K562 (cell line): ENCODE data around the gene ACSM6. TPM values are rescaled to one million over a fixed set of nuclear protein-coding genes. Genes with fewer than 3 reads are reported as not detected.

Experiments used
- ATAC-seq: fragments of 200-7000 bp; cut with Tn5 transposase; 3 replicates; pipeline ENCODE4 v1.9.1; 2020; ENCODE audit warnings: moderate library complexity
- BruUV-seq: library from RNA; stranded (reverse); fragments of 400-500 nt; replicated peaks from 2 replicates; lab custom pipeline; 2021; lab: Mats Ljungman, UMichigan
- CTCF ChIA-PET: fragments of 300-600 bp; formaldehyde crosslinking; extraction: SDS; loops from one replicate; lab custom pipeline; 2021; ENCODE audit warnings: low intra/inter-chr PET ratio; lab: Yijun Ruan, JAX
- POLR2A ChIA-PET: fragments of 300-600, 350-650 bp; sonication (Branson Sonifier 250); formaldehyde crosslinking; extraction: SDS; loops from one replicate; lab custom pipeline; 2021; ENCODE audit warnings: antibody characterized with exemption, inconsistent platforms; lab: Yijun Ruan, JAX
- DNase-seq, 4 experiments: peaks; one replicate each; pipeline versions ENCODE4 v3.0.0 to v3.0.0-alpha.2; 2011 to 2018; ENCODE audit warnings: low spot score in 3 of 4, mixed read lengths in 3 of 4; ENCODE audit errors: extremely low read depth in 1 of 4
- FAIRE-seq: peaks from 2 replicates; lab custom pipeline; 2011; peaks lifted over from hg19 to GRCh38; lab: Jason Lieb, UNC
- H2AFZ ChIP-seq: 2 replicates; pipeline ENCODE4 v1.6.0; 2011; ENCODE audit warnings: low read depth, low read length, control low read depth, inconsistent platforms
- H3K27ac ChIP-seq: fragments of 200-600 bp; 3 replicates; pipeline ENCODE4 v1.8.0; 2011; ENCODE audit warnings: low read depth, mild to moderate bottlenecking, control low read depth, inconsistent platforms, low read length, moderate library complexity, mixed read lengths; ENCODE audit errors: extremely low read depth
- H3K27me3 ChIP-seq, 2 experiments: fragments of 300-600 bp in 1 of 2; 2 replicates in 1 of 2; 3 replicates in 1 of 2; pipeline versions ENCODE4 v1.6.0 to v1.8.0; 2011; ENCODE audit warnings: inconsistent platforms in 2 of 2, low read length in 2 of 2, mild to moderate bottlenecking in 1 of 2, mixed read lengths in 1 of 2, moderate library complexity in 1 of 2; ENCODE audit not compliant: control insufficient read depth in 2 of 2, insufficient read depth in 2 of 2
- H3K36me3 ChIP-seq: fragments of 300-600 bp; 3 replicates; pipeline ENCODE4 v1.8.0; 2011; ENCODE audit warnings: mild to moderate bottlenecking, low read length, inconsistent platforms; ENCODE audit not compliant: control insufficient read depth, insufficient read depth
- H3K4me1 ChIP-seq, 2 experiments: fragments of 200-600 bp in 1 of 2; replicated peaks in 1 of 2; 2 replicates in 1 of 2; 3 replicates in 1 of 2; pipeline versions ENCODE4 v1.5.1 to v1.8.0; 2011; ENCODE audit warnings: inconsistent platforms in 2 of 2, low read length in 2 of 2, mild to moderate bottlenecking in 1 of 2, mixed read lengths in 1 of 2, moderate library complexity in 1 of 2; ENCODE audit not compliant: control insufficient read depth in 2 of 2, insufficient read depth in 2 of 2
- H3K4me2 ChIP-seq: 2 replicates; pipeline ENCODE4 v1.6.1; 2011; ENCODE audit warnings: low read length, control low read depth, inconsistent platforms, mixed read lengths; ENCODE audit not compliant: insufficient read depth
- H3K4me3 ChIP-seq: fragments of 200-600 bp; sonication (generic), shearing (Covaris generic); 2 replicates; pipeline ENCODE4 v1.5.1; 2016; ENCODE audit warnings: control low read depth, inconsistent platforms
- H3K79me2 ChIP-seq: fragments of 200-600 bp; 3 replicates; pipeline ENCODE4 v1.8.0; 2011; ENCODE audit warnings: low read length, inconsistent platforms; ENCODE audit not compliant: control insufficient read depth, insufficient read depth
- H3K9ac ChIP-seq, 2 experiments: 2 replicates each; pipeline versions ENCODE4 v1.6.0 to v1.6.1; 2011; ENCODE audit warnings: low read depth in 2 of 2, low read length in 2 of 2, control low read depth in 1 of 2, inconsistent platforms in 1 of 2, mild to moderate bottlenecking in 1 of 2, mixed read lengths in 1 of 2; ENCODE audit not compliant: insufficient read depth in 1 of 2
- H3K9me1 ChIP-seq: one replicate; pipeline ENCODE4 v1.6.0; 2011; ENCODE audit warnings: inconsistent platforms, mild to moderate bottlenecking, low read length, moderate library complexity; ENCODE audit not compliant: control insufficient read depth, insufficient read depth
- H3K9me3 ChIP-seq: replicated peaks from 2 replicates; pipeline ENCODE4 v1.5.1; 2011; ENCODE audit warnings: low read depth, low read length, inconsistent platforms; ENCODE audit not compliant: control insufficient read depth, insufficient read depth
- H4K20me1 ChIP-seq: replicated peaks from 2 replicates; pipeline ENCODE4 v1.6.1; 2011; ENCODE audit warnings: low read length, inconsistent platforms, mixed read lengths; ENCODE audit not compliant: control insufficient read depth, insufficient read depth
- CBFA2T2 ChIP-seq: fragments of 450-650 bp; conservative IDR thresholded peaks from 2 replicates; pipeline ENCODE4 v1.6.1; 2017; ENCODE audit warnings: mild to moderate bottlenecking
- CBFA2T3 ChIP-seq: fragments of 450-650 bp; IDR thresholded peaks from 2 replicates; pipeline ENCODE4 v1.6.1; 2017
- CBX8 ChIP-seq: fragments of 200-600 bp; sonication (generic); IDR thresholded peaks from 2 replicates; pipeline ENCODE4 v1.6.1; 2012; ENCODE audit warnings: borderline replicate concordance, mixed run types, low read depth, mild to moderate bottlenecking, moderate library complexity, mixed read lengths, low read length, control low read depth, inconsistent platforms; ENCODE audit not compliant: poor library complexity, severe bottlenecking; ENCODE audit errors: extremely low read depth
- FOXJ2 ChIP-seq: fragments of 200-800 bp; sonication (Bioruptor generic); IDR thresholded peaks from 2 replicates; pipeline ENCODE4 v1.6.1; 2016; ENCODE audit warnings: missing genetic modification characterization, missing compliant biosample characterization
- GTF2E2 ChIP-seq: fragments of 200-800 bp; sonication (Bioruptor generic); IDR thresholded peaks from 2 replicates; pipeline ENCODE4 v1.6.1; 2016; ENCODE audit warnings: missing genetic modification characterization, missing compliant biosample characterization
- HLTF ChIP-seq: fragments of 450-650 bp; IDR thresholded peaks from 2 replicates; pipeline ENCODE4 v1.6.1; 2016
- KLF10 ChIP-seq: fragments of 250-450 bp; sonication (Bioruptor Pico); IDR thresholded peaks from 2 replicates; pipeline ENCODE4 v1.6.1; 2021; ENCODE audit warnings: matching md5 sums
- LCOR ChIP-seq: sonication (generic); formaldehyde crosslinking; IDR thresholded peaks from 2 replicates; pipeline ENCODE4 v1.8.0; 2022; ENCODE audit warnings: mild to moderate bottlenecking, missing genetic modification reagents
- NR3C1 ChIP-seq: sonication (generic); formaldehyde crosslinking; IDR thresholded peaks from 2 replicates; pipeline ENCODE4 v1.8.1; 2022; ENCODE audit warnings: missing genetic modification reagents
- POLR2B ChIP-seq: fragments of 450-650 bp; IDR thresholded peaks from 2 replicates; pipeline ENCODE4 v1.6.1; 2018; ENCODE audit warnings: low read depth; ENCODE audit not compliant: partially characterized antibody
- RBM34 ChIP-seq: fragments of 200-400 bp; formaldehyde crosslinking; IDR thresholded peaks from 2 replicates; pipeline ENCODE4 v1.6.1; 2018; ENCODE audit warnings: low read length, borderline replicate concordance; ENCODE audit not compliant: insufficient read depth
- SIX5 ChIP-seq, 2 experiments: IDR thresholded peaks; 2 replicates each; pipeline ENCODE4 v1.6.1; 2011; ENCODE audit warnings: low read length in 2 of 2, borderline replicate concordance in 1 of 2, low read depth in 1 of 2, mild to moderate bottlenecking in 1 of 2, moderate library complexity in 1 of 2; ENCODE audit not compliant: insufficient read depth in 1 of 2
- SNRNP70 ChIP-seq: fragments of 200-400 bp; formaldehyde crosslinking; optimal IDR thresholded peaks from 2 replicates; pipeline ENCODE3; 2017; ENCODE audit warnings: low read depth, low read length
- TBL1XR1 ChIP-seq, 2 experiments: IDR thresholded peaks; 2 replicates each; pipeline ENCODE4 v1.6.1; 2012; ENCODE audit warnings: improper control_type of control experiment in 2 of 2, low read length in 2 of 2, mild to moderate bottlenecking in 1 of 2
- ZEB2 ChIP-seq: fragments of 450-650 bp; IDR thresholded peaks from 2 replicates; pipeline ENCODE4 v1.6.1; 2016
- ZFX ChIP-seq: sonication (generic); formaldehyde crosslinking; IDR thresholded peaks from 2 replicates; pipeline ENCODE4 v1.8.0; 2022; ENCODE audit warnings: mild to moderate bottlenecking, missing genetic modification reagents, moderate library complexity
- ZKSCAN8 ChIP-seq: fragments of 200-800 bp; sonication (Bioruptor generic); IDR thresholded peaks from 2 replicates; pipeline ENCODE4 v1.6.1; 2016; ENCODE audit warnings: missing genetic modification characterization, missing compliant biosample characterization
- WGBS: fragments of 100-300 bp; shearing (Covaris generic); methylation state at CpG from one replicate; pipeline ENCODE4 v1.1.6; 2016; ENCODE audit warnings: low coverage, mixed read lengths; ENCODE audit not compliant: insufficient coverage; ENCODE audit errors: missing lambda C conversion rate; 5-methylcytosine and 5-hydroxymethylcytosine counted together
- in situ Hi-C: fragments of 300-500 bp; cut with MboI; formaldehyde crosslinking; loops from 4 replicates; pipeline ENCODE4 v1.15.0; 2018; ENCODE audit warnings: inconsistent platforms, mixed read lengths
- intact Hi-C: fragments of 100-400 bp; cut with micrococcal nuclease; formaldehyde crosslinking; loops from 2 replicates; pipeline ENCODE4 v1.14.2; 2022
- polyA plus RNA-seq, 8 experiments: library from polyadenylated mRNA; depleted of rRNA in 4 of 8; stranded (reverse) in 5 of 8; unstranded in 3 of 8; fragments of >200 nt; fragmentation: Nextera tagmentation in 2 of 8; fragmentation: Illumina TruSeq in 1 of 8; extraction: Ambion mirVana in 2 of 8; extraction: Trizol in 1 of 8; gene quantifications; 2 replicates each; pipeline versions ENCODE4 v1.2.1 to v1.2.3, GENCODE V29; 2011 to 2014; ENCODE audit warnings: inconsistent platforms in 1 of 8, missing spikeins in 1 of 8
- total RNA-seq, 7 experiments: library from RNA; depleted of rRNA in 6 of 7; stranded (reverse); fragments of >200 nt in 6 of 7; fragmentation: Illumina TruSeq in 2 of 7; extraction: Trizol in 2 of 7; gene quantifications; 2 replicates each; pipeline versions ENCODE4 v1.2.1 to v1.2.3, GENCODE V29; 2011 to 2021; ENCODE audit warnings: low replicate concordance in 1 of 7
- TF ChIP-seq, protein P1 (sequence below): fragments of 450-650 bp; conservative IDR thresholded peaks from 2 replicates; pipeline ENCODE4 v1.6.1; 2016; ENCODE audit warnings: missing genetic modification characterization, low read depth, mild to moderate bottlenecking, control low read depth, missing compliant biosample characterization
- TF ChIP-seq, protein P2 (sequence below): sonication (generic); formaldehyde crosslinking; IDR thresholded peaks from 2 replicates; pipeline ENCODE4 v1.8.0; 2023; ENCODE audit warnings: mild to moderate bottlenecking, missing genetic modification reagents
- TF ChIP-seq, protein P3 (sequence below): fragments of 250-450 bp; sonication (Bioruptor Pico); IDR thresholded peaks from 2 replicates; pipeline ENCODE4 v1.5.1; 2021; ENCODE audit warnings: mild to moderate bottlenecking

Gene ACSM6
- total and polyA plus RNA-seq, 9 of the 15 experiments (the other 6 are each of a cell fraction or from before 2014, with no cell fraction given): not detected

DNA sequence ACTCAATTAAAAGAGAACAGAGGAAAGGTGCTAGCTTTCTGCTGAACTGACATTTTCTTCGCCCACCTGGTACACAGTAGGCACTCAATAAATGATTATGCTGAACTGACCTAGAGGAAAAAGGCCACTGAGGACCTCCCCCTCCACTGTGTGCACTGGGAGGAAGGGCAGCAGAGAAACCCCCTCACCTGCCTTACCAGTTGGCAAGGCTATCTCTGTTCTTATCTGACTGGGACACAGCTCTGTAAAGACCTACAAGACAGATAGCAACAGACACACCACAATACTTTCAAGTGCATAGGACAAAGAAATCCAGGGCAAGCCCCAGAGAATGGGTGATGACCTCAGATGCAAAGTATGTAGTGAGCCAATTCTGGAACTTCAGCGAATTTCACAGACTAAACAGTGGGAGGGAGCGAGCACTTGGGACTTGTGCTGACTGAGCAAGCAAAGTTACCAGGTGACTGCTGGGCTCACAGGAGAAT, 66.4 kb downstream of the ACSM6 start:
- intact Hi-C loops: no loop called here
- Histone ChIP-seq H2AFZ (no peak overlapping the region), H3K9me1 (no peaks in the 10 kb centered on the region), H3K27ac (peak overlapping the region; percentile 47; the same call in 2 of the 3 replicates), H3K36me3 (peaks cover 72% of the 10 kb centered on the region; the same call in 2 of the 3 replicates), H3K4me2 (no peak overlapping the region), H3K27me3 (no peaks in the 10 kb centered on the region), H3K79me2 (no peaks in the 10 kb centered on the region; the same call in 2 of the 3 replicates), H3K9ac (peak overlapping the region in 1 of 2 experiments; percentile 27; a peak in 1 of 4 replicates), H3K4me1 (peaks cover 5 to 8% of the 10 kb centered on the region in 2 experiments; a peak in 3 of 5 replicates), H4K20me1 (no peaks in the 10 kb centered on the region), H3K9me3 (no peaks in the 10 kb centered on the region), H3K4me3 (no peak overlapping the region)
- 17% methylated on average over 2 of the region's 3 CpGs for WGBS
- DNase-seq (peak in 2 of 4 experiments; percentile 17 to 42), FAIRE-seq (peak; percentile 32), ATAC-seq (peak; percentile 70)
- ChIA-PET POLR2A (interaction anchor here (0.6 kb wide), 1 partner anchor 38 kb away, joined by 3 read pairs; no protein-coding TSS in a partner anchor), CTCF (no interaction called here)
- in situ Hi-C loops: no loop called here
- no TSS peak for BruUV-seq
- TF ChIP-seq NR3C1 (CRISPR knock-in tag) (no peak), ZFX (CRISPR knock-in tag) (no peak), LCOR (CRISPR knock-in tag) (no peak), GTF2E2 (tag) (no peak), CBFA2T3 (peak; percentile 49), RBM34 (no peak), SIX5 (IDR thresholded peaks at IDR 0.05; ENCODE audit: borderline replicate concordance in 1 of 2, insufficient read depth in 1 of 2, low read depth in 1 of 2, low read length in 2 of 2) (no peak), FOXJ2 (tag) (no peak), ZEB2 (0 out of 2 replicates have a peak, but pooled peaks have one; percentile 48), ZKSCAN8 (CRISPR knock-in tag) (peak; percentile 82; the same call in 1 of the 2 replicates), POLR2B (no peak), CBFA2T2 (0 out of 2 replicates have a peak, but pooled peaks have one; percentile 6), SNRNP70 (no peak), KLF10 (CRISPR knock-in tag) (no peak), CBX8 (no peak), TBL1XR1 (IDR thresholded peaks at IDR 0.05; ENCODE audit: low read length in 2 of 2) (no peak), HLTF (no peak)
- TF ChIP-seq, protein P1, sequence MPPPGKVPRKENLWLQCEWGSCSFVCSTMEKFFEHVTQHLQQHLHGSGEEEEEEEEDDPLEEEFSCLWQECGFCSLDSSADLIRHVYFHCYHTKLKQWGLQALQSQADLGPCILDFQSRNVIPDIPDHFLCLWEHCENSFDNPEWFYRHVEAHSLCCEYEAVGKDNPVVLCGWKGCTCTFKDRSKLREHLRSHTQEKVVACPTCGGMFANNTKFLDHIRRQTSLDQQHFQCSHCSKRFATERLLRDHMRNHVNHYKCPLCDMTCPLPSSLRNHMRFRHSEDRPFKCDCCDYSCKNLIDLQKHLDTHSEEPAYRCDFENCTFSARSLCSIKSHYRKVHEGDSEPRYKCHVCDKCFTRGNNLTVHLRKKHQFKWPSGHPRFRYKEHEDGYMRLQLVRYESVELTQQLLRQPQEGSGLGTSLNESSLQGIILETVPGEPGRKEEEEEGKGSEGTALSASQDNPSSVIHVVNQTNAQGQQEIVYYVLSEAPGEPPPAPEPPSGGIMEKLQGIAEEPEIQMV (tag): no peak
- TF ChIP-seq, protein P2, sequence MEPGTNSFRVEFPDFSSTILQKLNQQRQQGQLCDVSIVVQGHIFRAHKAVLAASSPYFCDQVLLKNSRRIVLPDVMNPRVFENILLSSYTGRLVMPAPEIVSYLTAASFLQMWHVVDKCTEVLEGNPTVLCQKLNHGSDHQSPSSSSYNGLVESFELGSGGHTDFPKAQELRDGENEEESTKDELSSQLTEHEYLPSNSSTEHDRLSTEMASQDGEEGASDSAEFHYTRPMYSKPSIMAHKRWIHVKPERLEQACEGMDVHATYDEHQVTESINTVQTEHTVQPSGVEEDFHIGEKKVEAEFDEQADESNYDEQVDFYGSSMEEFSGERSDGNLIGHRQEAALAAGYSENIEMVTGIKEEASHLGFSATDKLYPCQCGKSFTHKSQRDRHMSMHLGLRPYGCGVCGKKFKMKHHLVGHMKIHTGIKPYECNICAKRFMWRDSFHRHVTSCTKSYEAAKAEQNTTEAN (CRISPR knock-in tag): no peak
- TF ChIP-seq, protein P3, sequence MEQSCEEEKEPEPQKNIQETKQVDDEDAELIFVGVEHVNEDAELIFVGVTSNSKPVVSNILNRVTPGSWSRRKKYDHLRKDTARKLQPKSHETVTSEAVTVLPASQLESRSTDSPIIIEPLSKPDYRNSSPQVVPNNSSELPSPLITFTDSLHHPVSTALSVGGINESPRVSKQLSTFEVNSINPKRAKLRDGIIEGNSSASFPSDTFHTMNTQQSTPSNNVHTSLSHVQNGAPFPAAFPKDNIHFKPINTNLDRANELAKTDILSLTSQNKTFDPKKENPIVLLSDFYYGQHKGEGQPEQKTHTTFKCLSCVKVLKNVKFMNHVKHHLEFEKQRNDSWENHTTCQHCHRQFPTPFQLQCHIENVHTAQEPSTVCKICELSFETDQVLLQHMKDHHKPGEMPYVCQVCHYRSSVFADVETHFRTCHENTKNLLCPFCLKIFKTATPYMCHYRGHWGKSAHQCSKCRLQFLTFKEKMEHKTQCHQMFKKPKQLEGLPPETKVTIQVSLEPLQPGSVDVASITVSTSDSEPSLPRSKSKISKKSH (CRISPR knock-in tag): no peak
